Loucy (cell line): ENCODE data around the gene POLA1.

Source experiments
- EZH2phosphoT487 ChIP-seq: fragments of 200-600 bp; IDR thresholded peaks from 2 replicates; pipeline ENCODE4 v1.6.1; 2018; ENCODE audit warnings: antibody characterized with exemption, mild to moderate bottlenecking, moderate library complexity, borderline replicate concordance
- TF ChIP-seq, protein P1 (sequence below): fragments of 200-600 bp; sonication (generic); conservative IDR thresholded peaks from 2 replicates; pipeline ENCODE4 v1.5.1; 2014; ENCODE audit warnings: mild to moderate bottlenecking, antibody characterized with exemption, low read length

DNA sequence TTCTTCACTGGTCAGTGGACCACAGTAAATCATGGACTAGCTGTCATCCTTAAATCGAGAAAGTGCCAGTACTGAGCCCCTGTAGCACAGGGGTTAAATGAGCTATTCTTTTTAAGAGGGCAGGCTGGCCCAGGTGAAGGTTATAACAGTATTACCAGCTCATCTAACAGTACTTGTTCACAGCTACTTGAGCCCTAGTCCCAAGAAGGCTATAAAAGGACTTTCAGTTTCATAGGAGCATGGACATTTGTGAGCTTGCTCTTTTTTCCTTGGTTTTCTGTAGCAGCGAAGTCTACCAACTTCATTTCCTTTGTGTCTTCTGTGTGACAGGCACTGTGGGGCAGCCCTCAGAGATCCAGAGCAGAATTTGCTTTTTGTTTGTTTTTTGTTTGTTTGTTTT is 261.0 kb downstream of the POLA1 start:
- TF ChIP-seq, protein P1, sequence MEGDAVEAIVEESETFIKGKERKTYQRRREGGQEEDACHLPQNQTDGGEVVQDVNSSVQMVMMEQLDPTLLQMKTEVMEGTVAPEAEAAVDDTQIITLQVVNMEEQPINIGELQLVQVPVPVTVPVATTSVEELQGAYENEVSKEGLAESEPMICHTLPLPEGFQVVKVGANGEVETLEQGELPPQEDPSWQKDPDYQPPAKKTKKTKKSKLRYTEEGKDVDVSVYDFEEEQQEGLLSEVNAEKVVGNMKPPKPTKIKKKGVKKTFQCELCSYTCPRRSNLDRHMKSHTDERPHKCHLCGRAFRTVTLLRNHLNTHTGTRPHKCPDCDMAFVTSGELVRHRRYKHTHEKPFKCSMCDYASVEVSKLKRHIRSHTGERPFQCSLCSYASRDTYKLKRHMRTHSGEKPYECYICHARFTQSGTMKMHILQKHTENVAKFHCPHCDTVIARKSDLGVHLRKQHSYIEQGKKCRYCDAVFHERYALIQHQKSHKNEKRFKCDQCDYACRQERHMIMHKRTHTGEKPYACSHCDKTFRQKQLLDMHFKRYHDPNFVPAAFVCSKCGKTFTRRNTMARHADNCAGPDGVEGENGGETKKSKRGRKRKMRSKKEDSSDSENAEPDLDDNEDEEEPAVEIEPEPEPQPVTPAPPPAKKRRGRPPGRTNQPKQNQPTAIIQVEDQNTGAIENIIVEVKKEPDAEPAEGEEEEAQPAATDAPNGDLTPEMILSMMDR = no peak
- no peak for TF ChIP-seq EZH2phosphoT487
